Stimulated activated naive CD4-positive, alpha-beta T cell (primary cell): Measurements from ENCODE around the gene TLK2.
A peak's percentile ranks its signal among the peaks of the same experiment; 100 is the strongest.
"Not testable (repeated sequence)": the region's sequence is repeated elsewhere in the genome, so short reads cannot be mapped to it uniquely, and the experiment has no call there.

Experiments
- DNase-seq, 6 experiments: peaks; one replicate each; lab custom pipeline; 2025; lab: John Stamatoyannopoulos, UW

TLK2 gene

GRCh38 chr17:62490990-62491389 is 12.4 kb downstream of the TLK2 start:
- DNase-seq: not testable (repeated sequence)

- not testable (repeated sequence) for DNase-seq
Measured at GRCh38 chr17:62493049-62493655, 14.5 kb downstream of the TLK2 start.

GRCh38 chr17:62494073-62494472 is 15.4 kb downstream of the TLK2 start:
- not testable (repeated sequence) for DNase-seq

- DNase-seq: not testable (repeated sequence)
Measured at GRCh38 chr17:62496344-62496743, 17.7 kb downstream of the TLK2 start.

GRCh38 chr17:62498796-62499195 is 20.2 kb downstream of the TLK2 start:
- not testable (repeated sequence) for DNase-seq

GRCh38 chr17:62500463-62500862 is 21.8 kb downstream of the TLK2 start:
- not testable (repeated sequence) for DNase-seq

- not testable (repeated sequence) for DNase-seq
Measured at GRCh38 chr17:62504857-62505256, 26.2 kb downstream of the TLK2 start.

- DNase-seq: not testable (repeated sequence)
Measured at GRCh38 chr17:62507191-62507836, 28.7 kb downstream of the TLK2 start.

GRCh38 chr17:62510247-62510819 is 31.7 kb downstream of the TLK2 start:
- DNase-seq: not testable (repeated sequence)

GRCh38 chr17:62511014-62511413 is 32.4 kb downstream of the TLK2 start:
- DNase-seq: peak in 1 of 6 experiments; percentile 2

GRCh38 chr17:62516376-62516775 is 37.8 kb downstream of the TLK2 start:
- DNase-seq: not testable (repeated sequence)

- DNase-seq: not testable (repeated sequence)
Measured at GRCh38 chr17:62521295-62521694, 42.7 kb downstream of the TLK2 start.

GRCh38 chr17:62524077-62524476 is 45.5 kb downstream of the TLK2 start:
- DNase-seq: not testable (repeated sequence)

- not testable (repeated sequence) for DNase-seq
Measured at GRCh38 chr17:62525317-62525716, 46.7 kb downstream of the TLK2 start.

GRCh38 chr17:62530936-62531335 is 52.3 kb downstream of the TLK2 start:
- not testable (repeated sequence) for DNase-seq

- DNase-seq: not testable (repeated sequence)
Measured at GRCh38 chr17:62536557-62536956, 57.9 kb downstream of the TLK2 start.

GRCh38 chr17:62541073-62541472 is 62.4 kb downstream of the TLK2 start:
- DNase-seq: not testable (repeated sequence)

- DNase-seq: not testable (repeated sequence)
Measured at GRCh38 chr17:62543278-62543775, 64.7 kb downstream of the TLK2 start.

GRCh38 chr17:62546066-62546465 is 67.4 kb downstream of the TLK2 start:
- not testable (repeated sequence) for DNase-seq

- peak in 4 of 6 experiments; percentile 5 to 51 (median 44) for DNase-seq
Measured at GRCh38 chr17:62552851-62553659, 74.4 kb downstream of the TLK2 start.

- DNase-seq: not testable (repeated sequence)
Measured at GRCh38 chr17:62557532-62557931, 78.9 kb downstream of the TLK2 start.

GRCh38 chr17:62558941-62559340 is 80.3 kb downstream of the TLK2 start:
- not testable (repeated sequence) for DNase-seq
